UCSD-AML1 (cell line): ENCODE data around the gene CD320.

Source experiments
- DNase-seq: peaks from one replicate; lab custom pipeline; 2025; ENCODE audit not compliant: unreplicated experiment; lab: John Stamatoyannopoulos, UW

Gene CD320

DNA sequence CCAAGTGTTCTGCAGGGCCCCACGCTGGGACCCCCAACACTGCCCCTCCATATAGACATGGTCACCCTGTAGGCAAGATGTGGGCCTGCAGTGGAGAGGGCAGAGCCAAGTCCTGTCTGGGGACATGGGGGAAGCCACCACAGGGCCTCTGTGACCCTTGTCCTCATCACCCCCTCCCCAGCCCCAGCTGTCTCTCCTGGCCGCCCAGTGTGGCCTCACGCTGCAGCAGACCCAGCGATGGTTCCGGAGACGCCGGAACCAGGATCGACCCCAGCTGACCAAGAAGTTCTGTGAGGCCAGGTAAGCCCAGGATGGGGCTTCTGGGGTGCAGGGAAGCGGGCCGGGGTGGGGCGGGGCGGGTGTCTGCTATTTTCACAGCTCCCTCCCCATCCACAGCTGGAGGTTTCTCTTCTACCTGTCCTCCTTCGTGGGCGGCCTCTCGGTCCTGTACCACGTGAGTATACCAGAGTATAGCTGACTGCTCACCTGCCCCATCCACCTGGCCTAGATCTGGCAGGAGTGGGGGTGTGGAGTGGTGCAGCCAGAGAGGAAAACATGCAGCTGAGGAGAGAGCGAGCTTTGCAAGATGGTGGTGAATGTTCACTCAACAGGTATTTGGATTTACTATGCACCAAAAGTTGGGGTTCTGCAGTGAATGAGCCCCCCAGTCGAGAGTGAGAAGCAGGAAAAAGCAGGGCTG is 52.6 kb downstream of the CD320 start:
- DNase-seq, result no peak

- no peak for DNase-seq
Observed at GRCh38 chr19:8254286-8255001, 53.7 kb downstream of the CD320 start.

GRCh38 chr19:8253678-8254077 is 54.5 kb downstream of the CD320 start:
- no peak for DNase-seq

DNA sequence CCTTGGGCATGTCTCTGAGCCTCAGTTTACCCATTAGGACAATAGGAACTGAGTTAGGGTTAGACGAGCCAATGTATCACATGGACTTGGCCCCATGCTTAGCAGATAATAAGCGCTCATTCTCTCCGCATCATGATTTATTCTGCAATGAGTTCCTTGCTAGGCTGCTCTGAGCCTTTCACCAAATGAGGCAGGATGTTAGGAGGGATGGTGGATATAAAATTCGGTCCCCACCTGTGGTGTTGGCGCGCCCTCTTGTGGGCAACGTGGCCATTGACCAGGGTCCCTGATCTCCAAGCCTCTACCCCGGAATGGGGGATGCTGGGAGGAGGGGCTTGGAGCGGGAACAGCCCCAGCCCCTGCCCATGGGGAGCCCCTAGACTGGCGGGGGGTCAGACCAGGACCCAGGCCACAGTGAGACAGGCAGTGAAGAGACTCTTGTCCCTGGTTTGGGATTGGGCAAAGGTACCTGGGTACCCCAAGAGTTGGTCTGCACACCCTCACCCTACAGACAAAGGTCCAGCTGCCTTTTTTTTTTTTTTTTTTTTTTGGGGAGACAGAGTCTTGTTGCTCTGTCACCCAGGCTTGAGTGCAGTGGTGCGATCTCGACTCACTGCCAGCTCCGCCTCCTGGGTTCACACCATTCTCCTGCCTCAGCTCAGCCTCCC is 55.1 kb downstream of the CD320 start:
- DNase-seq, result peak; percentile 83
